Raji (cell line): ENCODE data around the gene SLC4A11.

Source experiments
- POLR2A ChIP-seq: IDR thresholded peaks from 2 replicates; pipeline ENCODE4 v1.6.1; 2011; ENCODE audit warnings: low read depth, low read length, control low read depth; ENCODE audit not compliant: insufficient read depth

Gene SLC4A11

DNA sequence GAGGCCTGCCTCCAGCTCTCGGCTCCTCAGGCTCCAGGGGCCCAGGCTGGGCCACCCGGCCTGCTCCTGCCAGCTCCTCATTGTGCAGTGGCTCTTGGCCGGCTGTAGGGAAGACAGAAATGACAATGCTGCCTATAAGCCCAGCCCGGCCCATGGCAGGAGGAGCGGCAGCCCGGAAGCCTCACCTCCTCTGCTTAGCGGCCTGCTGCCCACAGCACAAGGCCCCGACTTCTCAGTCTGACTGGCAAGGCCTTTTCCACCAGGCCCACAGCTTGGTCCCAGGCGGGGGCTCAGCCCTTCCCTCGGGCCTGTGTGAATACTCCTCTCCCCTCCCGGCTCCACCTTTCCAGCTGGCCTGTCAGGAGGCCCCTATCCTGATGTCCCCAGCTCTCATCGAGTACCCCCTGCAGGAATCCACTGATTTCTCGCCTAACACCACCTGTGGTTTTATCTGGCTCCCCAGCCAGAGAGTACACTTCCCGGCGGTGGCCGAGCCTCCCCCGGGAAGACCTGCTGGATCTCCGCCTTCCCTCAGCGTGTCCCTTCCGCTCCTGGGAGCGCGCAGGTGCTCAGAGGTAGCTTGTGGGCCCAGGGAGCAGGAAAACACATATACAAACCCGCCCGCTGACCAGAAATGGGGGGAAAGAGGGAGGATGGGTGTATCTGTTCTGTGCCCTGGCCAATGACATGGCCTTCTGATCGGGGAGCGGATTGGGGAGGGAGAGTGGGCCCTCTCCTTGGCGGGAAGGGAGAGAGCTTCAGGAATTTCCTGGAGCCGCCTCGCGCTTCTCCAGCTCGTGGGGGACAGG is 35.5 kb downstream of the SLC4A11 start:
- TF ChIP-seq POLR2A: no peak

DNA sequence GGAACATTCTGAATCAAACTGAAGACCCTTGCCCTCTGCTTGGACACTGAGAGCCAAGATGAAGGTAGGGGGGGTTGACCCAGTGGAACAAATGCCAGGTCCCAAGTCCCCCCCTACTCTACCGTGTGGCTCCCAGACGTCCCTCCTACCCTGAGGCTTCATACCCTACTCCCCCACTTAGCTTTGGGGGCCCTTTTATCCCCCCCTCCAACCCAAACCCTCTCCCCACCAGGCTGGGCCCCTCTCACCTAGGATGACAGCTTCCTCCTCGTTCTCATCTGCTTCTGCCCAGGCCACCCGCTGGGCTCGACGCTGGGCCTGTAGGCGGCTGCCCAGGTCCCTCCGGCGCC is 36.0 kb downstream of the SLC4A11 start:
- TF ChIP-seq POLR2A: no peak

DNA sequence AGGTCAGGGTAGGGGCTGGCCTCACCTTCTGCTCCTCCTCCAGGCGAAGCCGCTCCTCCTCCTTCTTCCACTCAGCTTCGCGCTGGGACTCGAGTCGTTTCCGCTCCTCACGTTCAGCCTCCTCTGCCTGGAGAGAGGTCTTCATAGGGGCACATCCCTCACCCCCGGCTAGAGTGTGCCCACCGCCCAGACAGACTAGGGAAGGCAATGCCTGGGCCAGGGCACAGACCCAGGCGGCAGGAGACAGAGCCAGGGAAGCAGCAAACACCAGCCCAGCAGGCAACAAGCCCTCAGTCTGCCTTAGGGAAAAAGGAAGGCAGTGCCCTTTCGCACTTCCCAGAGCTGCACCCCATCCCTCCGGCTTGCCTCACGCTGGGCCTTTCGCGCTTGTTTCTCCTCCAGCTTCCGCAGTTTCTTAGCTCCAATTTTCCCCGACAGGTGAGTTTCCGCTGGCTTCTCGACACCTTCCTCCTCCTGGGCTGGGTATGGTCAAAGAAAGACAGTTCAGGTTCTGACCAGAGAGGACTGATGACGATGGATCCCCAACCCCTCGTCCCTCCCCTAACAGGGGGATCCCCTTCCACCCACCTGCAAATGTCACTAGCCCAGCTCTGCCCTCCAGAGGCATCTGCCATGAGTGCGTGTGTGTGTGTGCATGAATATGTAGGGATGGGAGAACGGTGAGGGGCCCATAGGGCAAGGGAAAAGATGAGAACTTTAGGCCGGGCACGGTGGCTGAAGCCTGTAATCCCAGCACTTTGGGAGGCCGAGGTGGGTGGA is 38.8 kb downstream of the SLC4A11 start:
- no peak for TF ChIP-seq POLR2A

DNA sequence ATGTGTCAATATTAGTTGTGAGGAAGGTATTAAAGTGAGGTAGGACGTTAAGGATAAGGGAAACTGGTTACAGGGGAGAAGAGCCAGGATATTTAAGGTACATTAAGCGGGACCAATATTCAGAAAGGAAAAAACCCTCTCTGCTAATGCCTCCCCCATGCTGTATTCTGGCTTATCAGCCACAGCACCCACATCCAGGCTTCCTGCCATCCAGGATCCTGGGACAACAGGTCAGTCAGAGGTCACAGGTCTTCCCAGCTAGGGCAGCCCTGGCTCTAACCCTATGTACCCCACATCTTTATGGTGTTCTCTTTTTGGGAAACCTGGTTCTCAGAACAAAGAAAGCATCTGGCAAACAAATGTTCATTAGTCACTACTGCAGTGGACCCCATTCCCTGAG is 39.8 kb downstream of the SLC4A11 start:
- TF ChIP-seq POLR2A: no peak

DNA sequence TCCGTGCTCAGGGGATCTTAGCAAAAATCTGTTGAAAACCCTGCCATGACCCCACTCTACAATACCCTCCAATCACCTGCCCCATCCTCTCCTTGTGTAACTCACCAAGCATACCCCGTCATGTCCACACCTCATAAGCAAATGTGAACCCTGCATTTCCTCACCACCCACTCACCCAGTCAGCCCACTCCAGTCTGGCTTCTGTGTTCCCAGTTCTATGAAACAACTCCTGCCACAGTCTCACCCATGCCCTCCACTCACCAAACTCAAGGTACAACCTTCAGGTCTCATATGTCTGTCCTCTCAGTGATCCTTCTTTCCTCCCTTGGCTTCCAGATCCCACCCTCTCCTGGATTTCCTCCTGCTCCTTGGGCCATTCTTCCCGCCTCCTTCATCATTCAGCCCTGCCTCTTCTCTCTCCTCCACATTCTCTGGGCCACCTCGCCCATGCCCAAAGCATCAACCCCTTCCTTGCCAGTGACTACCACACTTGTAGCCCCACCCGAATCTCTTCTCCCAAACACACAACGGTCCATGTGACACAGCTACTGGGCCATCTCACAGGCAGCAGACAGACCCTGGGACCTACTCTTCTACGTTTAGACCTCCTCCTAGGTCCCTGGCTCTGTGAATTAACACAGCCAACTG is 43.3 kb downstream of the SLC4A11 start:
- TF ChIP-seq POLR2A: no peak

DNA sequence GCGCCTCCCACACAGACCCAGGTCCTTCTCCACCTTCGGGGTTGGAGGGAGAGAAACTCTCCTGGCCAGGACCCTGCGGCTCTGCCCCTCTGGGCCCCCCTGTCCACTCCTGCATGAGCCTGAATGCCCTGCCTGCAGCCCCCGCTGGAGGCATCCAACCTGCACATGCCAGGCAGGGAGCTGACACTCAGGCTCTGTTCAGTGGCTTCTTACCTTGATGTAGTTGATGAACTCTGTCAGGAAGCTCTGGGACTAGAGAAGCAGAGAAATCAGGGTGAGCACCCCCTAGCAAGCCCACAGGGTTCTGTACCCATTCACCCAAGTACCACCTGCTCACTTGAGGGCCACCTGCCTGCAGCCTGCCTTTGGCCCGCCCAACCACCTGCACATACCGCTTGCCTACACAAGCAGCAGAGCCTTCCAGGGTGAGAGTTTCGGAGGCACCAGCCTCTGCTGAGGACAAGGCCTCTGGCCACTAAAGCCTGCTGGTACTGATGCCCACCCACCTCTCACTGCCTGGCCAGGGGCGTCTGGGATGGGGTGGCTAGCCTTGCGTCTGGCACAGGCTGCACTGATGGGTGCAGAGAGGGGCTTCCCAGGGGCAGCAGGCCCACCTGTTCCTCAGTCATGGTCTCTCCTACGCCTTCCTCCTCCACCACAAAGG is 44.2 kb downstream of the SLC4A11 start:
- no peak for TF ChIP-seq POLR2A

DNA sequence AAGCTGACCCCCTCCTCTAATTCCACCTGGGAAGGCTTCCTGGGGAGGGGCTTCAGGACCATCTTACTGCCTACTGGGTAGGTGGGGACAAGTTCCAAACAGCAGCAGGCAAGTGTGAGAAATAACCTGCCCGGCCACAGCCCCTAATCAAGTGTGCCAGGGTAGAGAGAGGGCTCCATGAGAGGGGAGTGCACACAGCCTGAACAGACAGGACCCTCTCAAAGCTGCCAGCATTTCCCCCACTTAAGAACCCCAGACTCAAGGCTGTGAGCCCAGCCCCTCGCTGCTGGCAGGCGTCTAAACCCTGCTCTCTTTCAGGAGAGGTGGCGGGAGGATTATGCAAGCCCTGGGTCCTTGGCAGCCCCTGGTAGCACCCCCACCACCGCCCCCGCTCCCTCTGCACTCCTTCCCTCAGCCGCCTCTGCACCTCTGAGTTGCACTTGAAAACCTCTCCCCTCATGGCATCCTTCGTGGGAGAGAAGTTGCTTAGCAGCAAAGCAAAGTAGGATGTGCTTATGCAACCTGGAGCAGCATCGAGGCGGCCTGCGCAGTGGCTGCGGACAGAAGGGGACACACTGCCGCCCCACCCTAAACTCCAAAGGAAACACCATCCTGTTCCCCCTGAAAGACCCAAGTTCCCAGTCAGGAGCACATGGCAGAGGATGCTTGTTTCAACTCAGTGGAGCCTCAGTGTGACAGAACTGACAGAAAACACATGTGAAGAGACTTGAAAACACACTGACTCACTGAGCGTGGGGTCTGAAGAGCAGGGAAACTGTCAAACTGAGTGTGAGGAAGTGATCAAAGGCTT is 45.0 kb downstream of the SLC4A11 start:
- TF ChIP-seq POLR2A: no peak

DNA sequence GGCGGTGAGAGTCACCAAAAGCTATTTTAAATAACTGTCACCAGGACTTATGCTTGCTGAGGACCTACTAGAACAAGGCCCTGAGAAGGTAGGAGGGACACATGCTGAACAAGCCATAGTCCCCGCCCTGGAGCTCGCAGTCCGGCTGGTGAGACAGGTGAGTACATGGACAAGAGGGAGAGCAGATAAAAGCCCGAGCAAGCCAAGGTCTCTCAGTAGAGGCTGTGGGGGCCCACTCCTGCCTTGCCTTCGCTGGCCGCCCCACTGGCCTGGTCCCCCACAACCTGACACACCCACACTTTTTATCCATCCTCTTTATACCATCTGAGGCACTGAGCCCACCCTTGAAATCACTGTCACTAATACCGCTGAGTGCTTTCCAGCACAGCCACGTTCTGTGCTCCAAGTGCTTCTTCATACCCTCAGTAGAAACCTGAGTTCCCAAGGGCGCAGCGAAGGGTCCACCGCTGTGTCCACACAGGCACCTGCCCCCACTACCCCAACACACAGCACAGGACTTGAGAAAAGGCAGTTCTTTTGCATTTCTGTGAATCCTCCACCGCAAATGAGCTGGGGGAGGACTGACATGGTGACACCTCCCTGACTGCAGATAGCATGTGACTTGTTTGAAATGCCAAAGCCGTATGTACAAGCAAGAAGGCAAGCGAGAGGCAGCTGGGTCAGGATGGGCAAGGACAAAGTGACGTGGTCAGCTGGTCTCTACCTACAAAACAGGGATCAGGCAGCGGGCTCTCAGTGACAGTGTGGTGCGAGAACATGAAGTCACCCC is 46.6 kb downstream of the SLC4A11 start:
- TF ChIP-seq POLR2A: no peak

DNA sequence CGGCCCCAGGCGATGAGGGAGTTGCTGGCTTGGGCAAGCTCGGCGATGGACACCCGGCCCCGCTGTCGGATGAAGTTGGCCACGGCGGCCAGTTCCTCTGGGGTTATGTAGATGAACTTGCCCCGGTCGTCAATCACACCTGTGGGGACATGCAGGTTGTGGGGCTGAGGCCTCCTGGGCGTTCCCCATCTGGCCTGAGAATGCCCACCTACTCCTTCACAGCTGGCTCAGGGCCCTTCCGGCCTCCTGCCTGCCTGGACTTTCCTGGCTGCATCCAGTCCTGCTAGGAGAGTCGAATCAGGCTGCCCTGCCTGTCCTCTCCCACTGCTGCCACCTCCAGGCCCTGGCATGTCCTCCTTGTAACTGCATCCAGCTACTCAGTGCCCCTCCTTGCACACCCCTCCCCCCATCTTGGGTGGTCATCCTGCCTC is 48.3 kb downstream of the SLC4A11 start:
- no peak for TF ChIP-seq POLR2A

DNA sequence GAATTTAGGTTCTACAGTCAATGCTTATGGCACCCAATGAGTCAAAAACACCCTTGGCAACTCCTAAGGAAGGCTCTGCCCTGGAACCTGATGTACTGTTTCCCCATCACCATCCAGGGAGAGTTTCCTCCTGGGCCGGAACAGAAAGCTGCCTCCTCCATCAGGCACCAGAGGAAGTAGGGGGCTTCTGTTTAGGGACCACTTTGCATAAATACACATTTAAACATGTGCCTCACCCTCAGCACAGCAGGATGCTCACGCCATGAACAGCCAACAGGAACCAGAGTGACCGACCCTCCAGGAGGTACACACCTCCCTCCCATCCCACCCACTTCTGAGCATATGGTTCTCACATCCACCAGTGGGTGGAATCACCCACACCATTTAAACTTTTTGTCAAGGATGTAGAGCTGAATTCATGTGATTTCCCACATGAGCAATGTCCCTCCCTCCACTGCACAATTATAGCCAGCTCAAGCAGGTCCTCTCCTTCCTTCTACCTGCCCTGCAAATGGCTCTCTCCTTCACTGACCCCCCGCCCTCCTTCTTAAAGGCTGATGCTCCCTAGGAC is 49.3 kb downstream of the SLC4A11 start:
- TF ChIP-seq POLR2A: no peak

DNA sequence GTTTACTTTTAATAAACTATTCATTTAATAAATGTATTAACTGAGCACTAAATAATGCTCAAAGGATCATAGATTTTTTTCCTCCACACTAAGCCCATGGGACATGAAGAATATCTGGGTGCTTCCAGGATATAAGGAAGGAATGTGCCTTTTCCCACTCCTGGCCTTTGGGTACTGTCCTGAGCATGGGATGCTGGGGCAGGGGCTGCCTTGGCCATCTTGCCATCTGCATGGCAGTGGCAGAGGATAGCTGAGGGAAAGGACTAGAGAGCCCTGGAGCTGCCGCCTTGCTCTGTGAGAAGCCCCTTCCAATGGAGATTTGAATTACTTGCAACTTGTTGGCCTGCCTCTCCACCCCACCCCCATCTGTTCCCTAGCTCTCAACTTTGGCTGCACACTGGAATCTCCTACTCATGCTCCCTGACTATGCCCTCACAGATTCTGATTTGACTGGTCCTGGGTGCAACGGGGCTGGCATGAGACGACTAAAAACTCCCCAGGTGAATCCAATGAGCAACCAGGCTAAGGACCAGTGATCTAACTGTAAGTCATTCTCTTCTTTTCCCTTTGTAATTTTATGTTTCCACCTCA is 50.1 kb downstream of the SLC4A11 start:
- no peak for TF ChIP-seq POLR2A

DNA sequence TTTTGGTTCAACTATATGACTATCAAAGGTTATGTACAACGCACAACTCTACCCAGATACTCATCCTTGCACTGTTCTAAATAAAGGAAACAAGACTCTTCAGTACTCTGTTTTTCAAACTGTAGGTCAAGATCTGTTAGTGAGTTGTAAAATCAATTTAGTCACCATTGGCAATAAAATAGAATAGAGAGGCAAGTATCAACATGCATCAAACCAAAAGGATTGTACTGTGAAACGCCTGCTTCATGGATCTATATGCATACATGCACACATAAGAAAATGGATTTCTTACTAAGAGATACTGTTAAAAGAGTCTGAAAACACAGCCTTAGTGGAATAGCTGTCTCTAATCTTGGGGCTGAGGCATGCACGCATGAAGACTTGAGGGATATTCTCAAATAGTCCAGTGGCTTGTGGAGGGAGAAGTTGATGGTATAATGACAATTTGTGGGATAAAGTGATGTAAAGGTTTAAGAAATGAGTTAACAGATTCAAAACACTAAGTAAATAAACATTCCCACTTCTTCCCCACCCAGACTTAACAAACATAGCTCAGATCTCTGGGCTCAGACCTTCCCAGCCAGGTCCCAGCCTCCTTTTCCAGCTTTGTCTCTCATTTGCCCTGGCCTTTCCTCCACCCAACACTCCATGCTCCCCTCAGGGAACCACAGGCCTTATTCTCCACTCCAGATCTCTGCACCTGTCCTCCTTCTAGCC is 54.9 kb downstream of the SLC4A11 start:
- TF ChIP-seq POLR2A: no peak
